OCI-LY7 (cell line): ENCODE data around the gene GALNT8. TPM values are rescaled to one million over a fixed set of nuclear protein-coding genes. Genes with fewer than 3 reads are reported as not detected.

ENCODE experiments used
- BruUV-seq: library from RNA; stranded (reverse); fragments of 400-500 nt; replicated peaks from 2 replicates; lab custom pipeline; 2021; lab: Mats Ljungman, UMichigan
- CTCF ChIA-PET: fragments of 300-600 bp; sonication (Branson Sonifier 250); formaldehyde crosslinking; loops from one replicate; lab custom pipeline; 2022; ENCODE audit warnings: antibody characterized with exemption; ENCODE audit not compliant: unreplicated experiment; lab: Charles Lee
- POLR2A ChIA-PET: fragments of 300-600 bp; sonication (Branson Sonifier 250); formaldehyde crosslinking; loops from one replicate; lab custom pipeline; 2022; ENCODE audit warnings: antibody characterized with exemption; lab: Charles Lee
- DNase-seq: peaks from one replicate; pipeline ENCODE4 v3.0.0-alpha.2; 2015; ENCODE audit warnings: low spot score
- H2AFZ ChIP-seq: fragments of 200-600 bp; sonication (generic), shearing (Covaris generic); 2 replicates; pipeline ENCODE4 v1.6.1; 2014; ENCODE audit warnings: mild to moderate bottlenecking, antibody characterized with exemption, low read length, moderate library complexity
- H3K27ac ChIP-seq: fragments of 200-600 bp; sonication (generic); 2 replicates; pipeline ENCODE4 v1.5.1; 2014; ENCODE audit warnings: mixed run types, low read depth, mild to moderate bottlenecking, moderate library complexity, low read length, inconsistent platforms; ENCODE audit not compliant: poor library complexity, severe bottlenecking
- H3K36me3 ChIP-seq: fragments of 200-600 bp; sonication (generic); 2 replicates; pipeline ENCODE4 v1.6.1; 2014; ENCODE audit warnings: mild to moderate bottlenecking, antibody characterized with exemption, low read length, moderate library complexity, mixed read lengths; ENCODE audit not compliant: insufficient read depth
- H3K4me1 ChIP-seq: fragments of 200-600 bp; sonication (generic); 2 replicates; pipeline ENCODE4 v1.5.1; 2014; ENCODE audit warnings: mild to moderate bottlenecking, low read length; ENCODE audit not compliant: insufficient read depth, poor library complexity, severe bottlenecking
- H3K4me2 ChIP-seq: fragments of 200-600 bp; sonication (generic); 2 replicates; pipeline ENCODE4 v1.6.1; 2014; ENCODE audit warnings: mild to moderate bottlenecking, low read length
- H3K4me3 ChIP-seq: fragments of 200-600 bp; sonication (generic); 2 replicates; pipeline ENCODE4 v1.5.1; 2014; ENCODE audit warnings: mild to moderate bottlenecking, low read depth, low read length; ENCODE audit not compliant: poor library complexity, severe bottlenecking
- H3K79me2 ChIP-seq: fragments of 200-600 bp; sonication (generic); 2 replicates; pipeline ENCODE4 v1.6.1; 2016; ENCODE audit warnings: low read depth, mild to moderate bottlenecking, low read length, moderate library complexity, mixed read lengths; ENCODE audit not compliant: insufficient read depth
- H3K9me2 ChIP-seq: fragments of 200-600 bp; sonication (generic); 2 replicates; pipeline ENCODE4 v1.6.1; 2016; ENCODE audit warnings: mild to moderate bottlenecking, low read length, mixed read lengths; ENCODE audit not compliant: insufficient read depth
- H3K9me3 ChIP-seq: fragments of 200-600 bp; sonication (generic); 2 replicates; pipeline ENCODE4 v1.6.1; 2014; ENCODE audit warnings: mild to moderate bottlenecking, mixed run types, low read length, mixed read lengths
- H4K20me1 ChIP-seq: fragments of 200-600 bp; sonication (generic); 2 replicates; pipeline ENCODE4 v1.6.1; 2014; ENCODE audit warnings: mild to moderate bottlenecking, antibody characterized with exemption, low read length, moderate library complexity, mixed read lengths; ENCODE audit not compliant: insufficient read depth
- CTCF ChIP-seq: fragments of 200-600 bp; sonication (generic); conservative IDR thresholded peaks from 2 replicates; pipeline ENCODE4 v1.5.1; 2014; ENCODE audit warnings: mild to moderate bottlenecking, antibody characterized with exemption, low read length, moderate library complexity, mixed read lengths
- EZH2phosphoT487 ChIP-seq: fragments of 200-600 bp; sonication (generic); IDR thresholded peaks from 2 replicates; pipeline ENCODE4 v1.6.1; 2018; ENCODE audit warnings: low read depth, borderline replicate concordance, mild to moderate bottlenecking, mixed run types, antibody characterized with exemption, low read length, moderate library complexity, mixed read lengths
- intact Hi-C: fragments of 100-400 bp; cut with micrococcal nuclease; formaldehyde crosslinking; loops from one replicate; pipeline ENCODE4 v1.10.0; 2022; ENCODE audit not compliant: unreplicated experiment
- total RNA-seq, 2 experiments: library from RNA; depleted of rRNA in 1 of 2; stranded (reverse); fragments of >200 nt in 1 of 2; shearing (Covaris generic) in 1 of 2; gene quantifications; 2 replicates each; pipeline ENCODE4 v1.2.3, GENCODE V29; 2014 to 2022

Gene GALNT8
- total RNA-seq, 2 experiments from 2014 or later, result 0.60 TPM; not detected in 1

DNA sequence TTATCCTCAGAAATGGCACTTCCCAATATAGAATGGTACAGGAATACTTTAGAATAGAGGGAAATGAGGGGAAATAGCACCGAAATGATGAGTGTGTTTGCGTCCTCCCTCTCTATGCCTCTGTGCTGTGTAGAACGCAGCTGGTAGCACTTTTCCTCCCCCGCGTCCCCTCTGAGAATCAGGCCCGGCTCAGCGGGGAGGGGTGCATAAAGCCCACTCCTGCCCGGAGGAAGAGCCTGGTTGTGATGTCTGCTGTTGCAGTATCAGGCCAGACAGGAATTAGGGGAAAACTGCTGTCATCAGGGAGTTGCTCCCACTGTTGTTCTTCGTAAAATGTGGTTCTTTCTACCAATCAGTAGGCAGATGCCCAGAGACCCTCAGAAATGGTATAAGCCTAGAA lies 76.0 kb downstream of the GALNT8 start:
- Histone ChIP-seq H3K4me3 (no peak overlapping the region), H3K9me2 (no peaks in the 10 kb centered on the region), H3K9me3 (peaks cover 5% of the 10 kb centered on the region; the same call in 1 of the 2 replicates), H4K20me1 (no peaks in the 10 kb centered on the region), H3K4me2 (no peak overlapping the region), H3K27ac (no peak overlapping the region), H3K79me2 (no peaks in the 10 kb centered on the region), H3K36me3 (no peaks in the 10 kb centered on the region), H2AFZ (no peak overlapping the region), H3K4me1 (no peaks in the 10 kb centered on the region)
- ChIA-PET CTCF (no interaction called here), POLR2A (no interaction called here)
- intact Hi-C loops, result no loop called here
- no TSS peak for BruUV-seq
- DNase-seq, result no peak
- TF ChIP-seq CTCF (no peak), EZH2phosphoT487 (no peak)

GRCh38 chr12:4796694-4797482 lies 76.7 kb downstream of the GALNT8 start:
- CTCF ChIA-PET, result no interaction called here
- intact Hi-C loops, result no loop called here
- BruUV-seq, result no TSS peak
- Histone ChIP-seq H3K4me1 (no peaks in the 10 kb centered on the region), H3K4me3 (no peak overlapping the region), H3K9me3 (no peaks in the 10 kb centered on the region), H4K20me1 (no peaks in the 10 kb centered on the region), H3K9me2 (no peaks in the 10 kb centered on the region), H2AFZ (no peak overlapping the region), H3K79me2 (no peaks in the 10 kb centered on the region), H3K36me3 (no peaks in the 10 kb centered on the region), H3K4me2 (no peak overlapping the region), H3K27ac (no peak overlapping the region)
- POLR2A ChIA-PET, result no interaction called here
- TF ChIP-seq EZH2phosphoT487, result no peak
- no peak for TF ChIP-seq CTCF
- no peak for DNase-seq

DNA sequence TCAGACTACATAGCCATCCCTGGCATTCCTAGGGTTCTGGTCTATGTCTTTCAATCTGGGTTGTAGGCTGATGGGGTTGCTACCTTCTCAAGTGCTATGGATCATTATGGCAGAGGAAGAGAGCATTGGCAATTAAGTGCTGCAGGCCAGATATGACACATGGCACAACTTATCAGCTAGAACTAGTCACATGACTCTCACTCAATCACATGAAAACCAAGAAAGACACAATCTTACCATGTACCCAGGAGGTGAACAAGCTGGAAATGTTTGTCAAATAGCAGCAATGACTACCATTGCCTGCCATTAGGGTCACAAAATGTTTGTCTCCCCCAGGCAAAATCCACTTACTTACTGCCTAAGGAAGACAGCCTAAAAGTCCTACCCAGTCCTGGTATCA lies 80.4 kb downstream of the GALNT8 start:
- CTCF ChIA-PET, result no interaction called here
- TF ChIP-seq EZH2phosphoT487 (no peak), CTCF (no peak)
- POLR2A ChIA-PET, result no interaction called here
- no peak for DNase-seq
- no peaks in the 10 kb centered on the region for H3K79me2 ChIP-seq
- no peaks in the 10 kb centered on the region for H3K36me3 ChIP-seq
- H3K4me1 ChIP-seq, result no peaks in the 10 kb centered on the region
- BruUV-seq, result no TSS peak
- H2AFZ ChIP-seq, result no peak overlapping the region
- H3K9me2 ChIP-seq, result no peaks in the 10 kb centered on the region
- H3K4me3 ChIP-seq, result no peak overlapping the region
- H3K9me3 ChIP-seq, result no peaks in the 10 kb centered on the region
- H4K20me1 ChIP-seq, result no peaks in the 10 kb centered on the region
- H3K27ac ChIP-seq, result no peak overlapping the region
- no peak overlapping the region for H3K4me2 ChIP-seq
- intact Hi-C loops, result no loop called here
